GM19238 (cell line): ENCODE measurements around the gene CYP4A11.
"Not testable (repeated sequence)": the region's sequence is repeated elsewhere in the genome, so short reads cannot be mapped to it uniquely, and the experiment has no call there.

Experiments used
- DNase-seq: peaks from one replicate; pipeline ENCODE4 v3.0.0; 2011; ENCODE audit warnings: low spot score; ENCODE audit not compliant: insufficient read length

The CYP4A11 gene

DNA sequence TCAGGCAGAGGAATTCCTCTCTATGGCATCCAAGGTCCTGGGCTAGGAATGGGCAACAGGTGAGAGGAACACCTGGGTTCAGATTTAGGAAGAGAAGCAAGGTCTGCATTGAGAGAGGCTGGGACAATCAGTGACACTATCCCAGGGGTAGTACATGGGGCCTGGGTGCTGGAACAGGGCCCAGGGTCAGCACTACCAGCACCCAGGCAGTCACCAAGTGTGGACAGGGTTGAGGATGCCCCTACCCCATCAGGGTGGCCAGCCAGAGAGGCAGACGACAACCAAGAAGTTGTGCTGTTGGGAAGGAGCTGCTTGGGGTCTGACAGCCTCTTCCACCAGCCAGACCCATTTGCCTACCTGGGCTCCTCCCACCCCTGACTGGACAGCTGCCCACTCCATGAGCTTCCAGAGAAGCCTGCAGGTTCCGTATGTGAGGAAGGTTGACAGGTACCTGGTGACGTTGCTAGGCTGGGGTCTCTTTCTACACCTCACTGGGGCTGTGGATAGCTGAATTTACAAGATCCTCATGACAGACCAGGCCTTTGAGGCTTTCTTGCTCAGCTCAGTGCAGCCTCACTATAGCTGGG is 13.9 kb downstream of the CYP4A11 start:
- DNase-seq = no peak

- DNase-seq = no peak
Measured at GRCh38 chr1:46910790-46911189, 30.5 kb downstream of the CYP4A11 start.

DNA sequence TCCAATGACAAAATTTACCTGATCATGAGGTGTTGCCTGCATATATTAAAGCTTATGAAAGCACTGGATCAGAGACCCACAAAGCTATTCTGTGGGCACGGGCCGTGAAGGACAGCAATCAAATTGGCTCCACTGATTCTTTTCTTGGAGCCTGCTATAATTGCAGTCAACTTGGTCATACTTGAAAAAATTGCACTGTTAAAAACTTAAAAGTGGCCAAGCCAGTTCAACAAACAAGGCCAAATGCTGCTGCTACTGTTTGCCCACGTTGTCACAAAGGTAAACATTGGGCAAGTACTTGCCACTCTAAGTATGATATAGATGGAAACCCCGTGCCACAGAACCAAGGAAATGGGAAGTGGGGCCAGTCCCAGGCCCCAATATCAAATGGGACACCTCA is 37.8 kb downstream of the CYP4A11 start:
- no peak for DNase-seq

DNA sequence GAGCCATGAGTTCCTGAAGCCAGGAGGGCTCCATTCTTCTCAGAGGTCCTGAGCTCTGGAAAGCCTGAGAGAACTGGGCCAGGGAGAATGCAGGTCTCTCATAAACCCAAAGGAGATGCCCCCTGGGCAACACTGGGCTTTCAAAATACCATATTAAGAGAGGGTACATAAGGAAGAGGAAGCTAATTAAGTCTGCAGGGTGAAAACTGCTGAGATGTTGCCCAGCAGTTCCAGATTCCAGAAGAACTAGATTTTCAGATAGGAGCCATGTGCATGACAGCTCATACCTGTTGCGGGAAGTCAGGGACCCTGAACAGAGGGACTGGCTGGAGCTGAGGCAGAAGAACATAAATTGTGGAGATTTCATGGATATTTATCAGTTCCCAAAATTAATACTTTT is 40.9 kb downstream of the CYP4A11 start:
- DNase-seq = no peak

DNA sequence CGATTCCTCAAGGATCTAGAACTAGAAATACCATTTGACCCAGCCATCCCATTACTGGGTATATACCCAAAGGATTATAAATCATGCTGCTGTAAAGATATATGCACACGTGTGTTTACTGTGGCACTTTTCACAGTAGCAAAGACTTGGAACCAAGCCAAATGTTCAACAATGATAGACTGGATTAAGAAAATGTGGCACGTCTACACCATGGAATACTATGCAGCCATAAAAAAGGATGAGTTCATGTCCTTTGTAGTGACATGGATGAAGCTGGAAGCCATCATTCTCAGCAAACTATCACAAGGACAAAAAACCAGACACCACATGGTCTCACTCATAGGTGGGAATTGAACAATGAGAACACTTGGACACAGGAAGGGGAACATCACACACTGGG is 59.6 kb downstream of the CYP4A11 start:
- DNase-seq = not testable (repeated sequence)
